ENCODE data around the gene SCEL.

- TF ChIP-seq CTCF (IDR thresholded peaks at IDR 0.05; ENCODE audit: insufficient read depth, low read depth, low read length) (no peak), EZH2 (IDR thresholded peaks at IDR 0.05; ENCODE audit: insufficient read depth, low read length) (no peak)
These were observed 114.9 kb downstream of the SCEL start for GRCh38 chr13:77650409-77650808.
